NT2/D1 (cell line): ENCODE data around the gene ALG10B.
"Not testable (repeated sequence)": the region's sequence is repeated elsewhere in the genome, so short reads cannot be mapped to it uniquely, and the experiment has no call there.

Experiments used
- DNase-seq: peaks from one replicate; pipeline ENCODE4 v3.0.0-alpha.2; 2011; ENCODE audit warnings: low read depth, low spot score
- H3K27me3 ChIP-seq: 2 replicates; pipeline ENCODE4 v1.6.0; 2011; ENCODE audit warnings: mild to moderate bottlenecking; ENCODE audit not compliant: insufficient read length, insufficient read depth
- H3K36me3 ChIP-seq: 2 replicates; pipeline ENCODE4 v1.6.1; 2011; ENCODE audit warnings: mild to moderate bottlenecking, low read length, mixed read lengths; ENCODE audit not compliant: insufficient read depth, insufficient read length
- H3K4me1 ChIP-seq: 2 replicates; pipeline ENCODE4 v1.5.1; 2011; ENCODE audit not compliant: insufficient read depth, insufficient read length
- H3K4me3 ChIP-seq: 2 replicates; pipeline ENCODE4 v1.5.1; 2011; ENCODE audit warnings: low read depth; ENCODE audit not compliant: insufficient read length
- H3K9ac ChIP-seq: 2 replicates; pipeline ENCODE4 v1.6.0; 2011; ENCODE audit warnings: low read depth; ENCODE audit not compliant: insufficient read length
- H3K9me3 ChIP-seq: 2 replicates; pipeline ENCODE4 v1.5.1; 2011; ENCODE audit warnings: mild to moderate bottlenecking, low read length; ENCODE audit not compliant: insufficient read depth
- SUZ12 ChIP-seq: IDR thresholded peaks from 2 replicates; pipeline ENCODE4 v1.6.1; 2011; ENCODE audit not compliant: insufficient read length, insufficient read depth; ENCODE audit errors: extremely low read depth
- YY1 ChIP-seq: IDR thresholded peaks from 2 replicates; pipeline ENCODE4 v1.6.1; 2011; ENCODE audit not compliant: insufficient read length, insufficient read depth
- ZNF274 ChIP-seq: IDR thresholded peaks from 2 replicates; pipeline ENCODE4 v1.6.1; 2011; ENCODE audit warnings: mild to moderate bottlenecking, low read depth, low read length

Gene ALG10B

DNA sequence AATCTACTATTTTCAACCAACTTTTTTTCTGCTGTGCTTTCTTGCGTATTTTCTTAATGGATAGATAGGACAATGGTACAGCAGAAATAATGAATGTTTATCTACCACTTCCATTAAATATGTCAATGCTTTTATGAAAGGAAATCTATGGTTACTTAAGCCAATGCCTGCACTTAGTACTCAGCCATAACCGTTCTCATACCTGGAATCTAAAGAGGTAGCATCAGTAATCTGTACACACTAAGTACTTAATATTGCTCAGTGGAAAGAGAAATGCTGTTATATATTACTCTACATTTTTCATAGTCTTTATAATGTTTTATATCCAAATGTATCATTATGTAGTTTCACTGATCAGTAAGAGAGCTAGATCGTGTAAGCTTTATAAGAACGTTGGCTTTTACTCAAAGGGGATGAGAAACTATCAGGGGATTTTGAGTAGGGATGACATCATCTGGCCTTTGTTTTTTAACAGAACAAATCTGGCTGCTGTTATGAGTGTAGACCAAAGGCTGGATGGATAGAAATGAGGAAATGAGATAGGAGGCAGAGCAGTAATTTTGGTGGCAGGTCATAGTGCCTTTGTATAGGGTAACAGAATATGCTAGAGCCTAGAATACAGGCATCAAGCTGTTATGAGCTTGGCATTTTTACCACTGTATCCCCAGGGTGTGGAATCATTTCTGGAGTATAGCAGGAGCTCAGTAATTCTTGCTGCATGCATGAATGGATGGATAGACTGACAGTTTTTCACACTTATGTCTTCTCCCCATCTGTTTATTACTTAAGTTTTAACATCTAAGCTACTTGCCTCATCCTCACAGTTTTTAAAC, 34.0 kb downstream of the ALG10B start:
- DNase-seq = no peak
- no peak overlapping the region for H3K9ac ChIP-seq
- TF ChIP-seq YY1 = no peak
- TF ChIP-seq SUZ12 = no peak
- TF ChIP-seq ZNF274 = no peak

DNA sequence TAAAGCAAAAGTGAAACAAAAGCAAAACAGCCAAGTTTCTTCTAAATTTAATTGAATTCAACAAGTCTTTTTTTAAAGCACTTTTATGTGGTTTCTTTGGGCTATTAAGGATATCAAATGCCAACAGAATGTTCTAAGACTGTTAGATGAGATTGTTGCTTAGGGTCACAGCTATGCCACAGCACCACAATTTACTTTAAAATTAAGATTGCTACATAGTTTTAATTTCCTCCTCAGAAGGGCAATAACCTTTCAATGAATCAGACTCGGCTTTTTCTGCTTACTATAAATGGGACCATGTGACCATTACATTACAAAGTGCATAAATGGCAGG, 34.6 kb downstream of the ALG10B start:
- not testable (repeated sequence) for H3K4me1 ChIP-seq, H3K4me3 ChIP-seq, DNase-seq, H3K9ac ChIP-seq, H3K27me3 ChIP-seq, H3K36me3 ChIP-seq, H3K9me3 ChIP-seq

More for the DNA sequence above, 34.0 kb downstream of the ALG10B start:
- no peak overlapping the region for H3K4me3 ChIP-seq
- no peaks in the 10 kb centered on the region for H3K4me1 ChIP-seq
- H3K9me3 ChIP-seq = no peaks in the 10 kb centered on the region
- H3K27me3 ChIP-seq = no peaks in the 10 kb centered on the region
- H3K36me3 ChIP-seq = no peaks in the 10 kb centered on the region

DNA sequence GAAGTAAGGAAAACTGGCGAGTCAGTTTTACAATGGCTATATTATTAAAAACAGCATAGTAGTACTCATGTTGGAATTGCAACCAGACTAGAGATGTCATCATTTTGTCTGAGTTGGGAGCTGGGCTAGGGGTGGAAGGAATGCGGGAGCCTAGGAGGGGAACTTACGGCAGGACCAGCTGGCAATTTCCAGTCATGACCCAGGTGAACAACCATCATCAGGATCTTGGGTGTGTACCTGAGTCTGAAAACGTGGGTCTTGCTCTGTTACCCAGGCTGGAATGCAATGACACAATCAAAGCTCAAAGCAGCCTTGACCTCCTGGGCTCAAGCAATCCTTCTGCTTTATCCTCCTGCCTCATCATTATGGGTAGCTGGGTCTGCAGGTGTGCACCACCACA, 50.9 kb downstream of the ALG10B start:
- Histone ChIP-seq H3K4me1 (no peaks in the 10 kb centered on the region), H3K36me3 (no peaks in the 10 kb centered on the region)

DNA sequence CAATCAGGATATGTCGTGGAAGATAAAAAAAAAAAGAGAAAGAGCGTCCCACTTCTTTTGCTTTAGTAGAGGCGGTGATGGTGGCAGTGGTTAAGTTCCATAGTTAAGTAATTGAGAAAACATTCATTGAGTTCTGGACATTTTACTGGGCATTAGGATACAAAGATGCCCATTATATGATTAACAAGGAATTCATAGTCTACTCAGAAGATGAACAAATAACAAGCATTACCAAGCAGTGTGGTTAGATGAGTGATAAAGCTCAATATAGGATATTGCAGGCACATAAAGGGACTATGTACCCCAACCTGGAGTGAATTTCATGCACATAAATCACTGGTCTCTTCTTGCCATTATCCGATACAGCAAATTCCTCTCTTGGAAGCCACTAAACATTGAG, 53.7 kb downstream of the ALG10B start:
- TF ChIP-seq YY1 (no peak), SUZ12 (no peak), ZNF274 (no peak)
- no peaks in the 10 kb centered on the region; the same call in none of the 2 replicates for H3K9me3 ChIP-seq
- no peaks in the 10 kb centered on the region for H3K27me3 ChIP-seq
- H3K36me3 ChIP-seq = no peaks in the 10 kb centered on the region
- H3K4me1 ChIP-seq = no peaks in the 10 kb centered on the region
- H3K9ac ChIP-seq = no peak overlapping the region
- H3K4me3 ChIP-seq = no peak overlapping the region
- DNase-seq = no peak

More for the DNA sequence above, 50.9 kb downstream of the ALG10B start:
- Histone ChIP-seq H3K27me3 (no peaks in the 10 kb centered on the region), H3K4me3 (no peak overlapping the region), H3K9me3 (no peaks in the 10 kb centered on the region), H3K9ac (no peak overlapping the region)
- DNase-seq = no peak
- no peak for TF ChIP-seq ZNF274
- no peak for TF ChIP-seq SUZ12
- TF ChIP-seq YY1 = no peak

DNA sequence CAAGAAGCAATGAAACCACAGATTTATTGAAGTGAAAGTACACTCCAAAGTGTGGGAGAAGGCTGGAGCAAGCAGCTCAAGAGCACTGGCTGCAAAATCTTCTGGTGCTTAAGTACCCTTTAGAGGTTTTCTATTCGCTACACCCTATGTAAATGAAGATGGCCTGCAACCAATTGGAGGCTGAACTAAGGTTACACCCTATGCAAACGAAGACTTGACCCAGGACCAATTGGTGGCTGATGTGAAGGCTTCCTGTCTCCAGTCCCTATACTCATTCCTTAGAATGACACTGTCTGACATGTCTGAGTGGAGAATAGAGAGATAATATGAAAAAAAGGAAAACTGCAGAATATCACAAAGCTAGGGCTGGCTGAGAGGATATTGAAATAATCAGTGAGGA, 57.2 kb downstream of the ALG10B start:
- DNase-seq = no peak
- TF ChIP-seq SUZ12 = no peak
- no peak for TF ChIP-seq YY1
- TF ChIP-seq ZNF274 = no peak

DNA sequence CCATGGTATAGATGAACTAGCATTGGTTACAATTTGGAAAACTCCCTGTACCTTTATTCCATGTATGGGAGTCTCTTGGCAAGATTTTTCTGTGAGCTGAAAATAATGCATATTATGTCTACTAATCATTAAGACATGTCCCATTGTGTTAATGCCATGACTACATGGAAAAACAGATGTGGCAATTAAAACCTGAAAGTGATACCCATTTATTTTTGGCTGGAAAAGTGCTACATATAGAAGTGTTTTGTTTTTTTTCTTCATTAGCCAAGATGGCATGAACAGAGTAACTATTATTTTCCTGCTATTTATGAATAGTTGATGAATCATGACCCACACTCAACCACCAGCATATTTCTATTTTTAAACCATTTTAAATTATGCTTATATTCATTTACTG, 58.2 kb downstream of the ALG10B start:
- H3K27me3 ChIP-seq = no peaks in the 10 kb centered on the region
- TF ChIP-seq YY1 (no peak), SUZ12 (no peak)
- no peaks in the 10 kb centered on the region for H3K36me3 ChIP-seq
- H3K9me3 ChIP-seq = no peaks in the 10 kb centered on the region; the same call in none of the 2 replicates
- H3K4me3 ChIP-seq = no peak overlapping the region
- H3K4me1 ChIP-seq = no peaks in the 10 kb centered on the region
- H3K9ac ChIP-seq = no peak overlapping the region
- no peak for DNase-seq

More for the DNA sequence above, 57.2 kb downstream of the ALG10B start:
- Histone ChIP-seq H3K4me3 (no peak overlapping the region), H3K4me1 (no peaks in the 10 kb centered on the region), H3K9me3 (no peaks in the 10 kb centered on the region; the same call in none of the 2 replicates), H3K9ac (no peak overlapping the region), H3K27me3 (no peaks in the 10 kb centered on the region), H3K36me3 (no peaks in the 10 kb centered on the region)
